A204.1 (cell line): ENCODE results near the gene C5AR2.
"Not testable (repeated sequence)": the region's sequence is repeated elsewhere in the genome, so short reads cannot be mapped to it uniquely, and the experiment has no call there.

ENCODE experiments used
- FAIRE-seq: peaks from 2 replicates; lab custom pipeline; 2012; peaks lifted over from hg19 to GRCh38; lab: Jason Lieb, UNC

The C5AR2 gene

DNA sequence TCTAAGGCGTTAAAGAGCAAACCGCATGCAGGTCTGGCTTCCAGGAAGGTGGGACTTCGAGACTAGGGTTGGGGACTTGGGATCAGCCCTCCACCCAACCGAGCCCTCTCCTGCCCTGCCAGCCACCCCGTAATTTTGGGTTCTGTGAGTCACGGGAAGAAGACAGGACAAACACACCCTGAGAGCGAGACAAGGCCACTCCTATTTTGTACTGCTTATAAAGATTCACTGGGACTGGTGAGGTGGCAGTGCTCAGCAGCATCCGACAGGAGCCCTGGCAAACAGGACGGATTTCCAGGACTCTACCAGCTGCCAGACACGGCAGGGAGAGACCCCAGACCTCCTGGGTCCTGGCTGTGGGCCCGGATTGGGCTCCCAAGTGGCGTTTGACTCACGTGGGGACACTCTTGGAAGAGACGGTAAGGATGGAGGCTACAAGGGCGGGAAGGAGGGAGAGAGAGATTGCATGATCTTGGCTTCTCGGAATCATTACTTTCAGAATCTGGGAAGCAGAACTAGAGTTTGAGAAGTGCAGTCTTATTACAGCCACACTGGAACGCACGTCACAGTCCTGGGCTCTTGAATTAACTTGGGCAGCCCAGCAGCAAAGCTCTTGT lies at the start of gene C5AR2:
C5AR2 (plus strand) TSS at position 245 of the 617 bp plus-strand sequence. CDS start 8,625 bp downstream, outside the sequence.
- FAIRE-seq: no peak

- FAIRE-seq: no peak
These were observed 48.4 kb upstream of the C5AR2 start for GRCh38 chr19:47283405-47284059.

GRCh38 chr19:47284324-47284899 lies 47.6 kb upstream of the C5AR2 start:
- peak; percentile 34 for FAIRE-seq

GRCh38 chr19:47296036-47296435 lies 35.9 kb upstream of the C5AR2 start:
- FAIRE-seq: no peak

- not testable (repeated sequence) for FAIRE-seq
These were observed 31.1 kb upstream of the C5AR2 start for GRCh38 chr19:47300867-47301266.

GRCh38 chr19:47302249-47302648 lies 29.7 kb upstream of the C5AR2 start:
- no peak for FAIRE-seq

GRCh38 chr19:47303966-47304365 lies 28.0 kb upstream of the C5AR2 start:
- no peak for FAIRE-seq

GRCh38 chr19:47305309-47305751 lies 26.6 kb upstream of the C5AR2 start:
- FAIRE-seq: peak; percentile 78

- FAIRE-seq: no peak
These were observed 25.7 kb upstream of the C5AR2 start for GRCh38 chr19:47306303-47306702.

DNA sequence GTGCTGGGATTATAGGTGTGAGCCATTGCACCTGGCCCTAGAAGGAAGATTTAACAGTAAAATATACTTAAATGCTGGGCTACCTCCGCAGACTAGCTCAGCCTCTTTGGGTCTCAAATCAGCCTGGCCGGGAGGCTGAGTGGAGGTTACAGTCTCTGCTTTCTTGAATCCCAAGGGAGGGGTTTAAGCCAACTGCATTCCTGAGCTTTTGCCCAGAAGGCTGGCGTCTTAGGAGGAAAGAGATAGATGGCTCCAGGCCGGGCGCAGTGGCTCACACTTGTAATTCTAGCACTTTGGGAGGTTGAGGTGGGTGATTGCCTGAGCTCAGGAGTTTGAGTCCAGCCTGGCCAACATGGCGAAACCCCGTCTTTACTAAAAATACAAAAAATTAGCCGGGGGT lies 22.9 kb upstream of the C5AR2 start:
- no peak for FAIRE-seq

DNA sequence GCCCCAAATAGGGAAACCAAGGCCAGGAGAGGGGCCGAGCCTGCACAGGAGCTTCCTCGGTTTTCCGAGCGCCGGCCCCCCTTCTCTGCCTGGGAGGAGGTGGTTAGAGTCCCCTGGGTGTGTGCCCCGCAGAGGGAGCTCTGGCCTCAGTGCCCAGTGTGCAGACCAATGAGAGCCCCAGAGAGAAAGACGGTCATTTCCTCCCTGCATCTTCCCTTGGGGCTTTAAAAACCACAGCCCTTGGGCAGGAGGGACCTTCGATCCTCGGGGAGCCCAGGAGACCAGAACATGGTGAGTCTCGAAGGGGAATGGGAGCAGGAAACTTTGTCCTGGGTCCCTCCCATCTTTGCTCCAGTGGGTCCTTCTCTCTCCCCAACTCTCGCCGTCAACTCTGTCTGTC lies 22.4 kb upstream of the C5AR2 start, which contains the start of gene C5AR1:
C5AR1 (plus strand) TSS at position 254 of the 400 bp plus-strand sequence; CDS start at position 289, 35 bp downstream.
- FAIRE-seq: no peak

GRCh38 chr19:47310323-47310722 lies 21.7 kb upstream of the C5AR2 start:
- FAIRE-seq: no peak

GRCh38 chr19:47310819-47311218 lies 21.2 kb upstream of the C5AR2 start:
- no peak for FAIRE-seq

DNA sequence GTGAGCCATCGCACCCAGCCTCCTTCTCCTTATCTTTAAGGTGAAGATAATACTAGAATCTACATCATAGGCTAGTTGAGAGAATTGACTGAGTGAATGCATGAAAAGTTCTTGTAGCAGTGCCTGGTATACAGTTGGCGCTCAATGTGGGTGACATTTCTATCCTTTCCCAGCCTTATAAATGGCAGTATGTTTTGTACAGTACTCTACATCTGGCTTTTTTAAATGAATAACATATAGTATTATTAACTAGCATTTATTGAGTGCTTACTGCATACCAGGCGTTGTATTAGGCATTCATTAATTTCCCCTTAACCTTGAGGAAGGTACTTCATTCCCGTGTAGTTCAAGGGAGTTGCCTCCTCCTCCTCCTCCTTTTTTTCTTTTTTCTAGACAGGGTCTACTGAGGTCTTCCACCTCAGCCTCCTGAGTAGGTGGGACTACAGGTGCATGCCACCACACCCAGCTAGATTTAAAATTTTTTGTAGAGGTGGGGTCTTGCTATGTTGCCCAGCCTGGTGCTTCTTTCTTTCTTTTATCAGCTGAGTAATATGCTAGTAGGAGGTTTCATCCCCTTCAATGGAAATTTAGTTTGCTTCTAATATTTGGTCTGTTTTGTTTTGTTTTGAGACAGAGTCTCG lies 19.5 kb upstream of the C5AR2 start:
- no peak for FAIRE-seq

DNA sequence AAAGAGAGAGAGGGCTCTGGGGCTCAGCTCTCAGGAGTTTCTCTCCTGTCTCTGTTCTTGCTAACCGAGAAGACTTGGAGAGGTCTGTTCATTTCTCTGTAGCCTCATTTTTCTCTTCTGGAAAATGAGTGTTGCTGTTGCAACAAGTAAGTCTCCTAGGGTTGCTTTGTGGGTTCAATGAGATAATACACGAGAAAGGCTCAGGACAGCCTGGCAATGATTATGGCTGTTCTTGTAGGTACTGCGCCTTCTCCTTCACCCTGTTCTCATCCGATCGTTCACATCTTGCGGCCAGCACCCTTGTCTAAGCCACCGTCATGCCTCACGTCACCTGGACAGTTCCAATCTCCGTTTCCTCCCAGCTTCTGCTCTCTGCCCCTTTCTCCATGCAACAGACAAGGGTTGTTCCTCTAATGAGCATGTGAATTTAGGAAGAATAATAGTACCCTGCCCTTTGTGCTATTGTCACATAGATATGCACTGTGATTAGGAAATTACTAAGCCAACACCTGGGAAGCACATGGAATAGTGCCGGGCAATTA lies 18.1 kb upstream of the C5AR2 start:
- no peak for FAIRE-seq

DNA sequence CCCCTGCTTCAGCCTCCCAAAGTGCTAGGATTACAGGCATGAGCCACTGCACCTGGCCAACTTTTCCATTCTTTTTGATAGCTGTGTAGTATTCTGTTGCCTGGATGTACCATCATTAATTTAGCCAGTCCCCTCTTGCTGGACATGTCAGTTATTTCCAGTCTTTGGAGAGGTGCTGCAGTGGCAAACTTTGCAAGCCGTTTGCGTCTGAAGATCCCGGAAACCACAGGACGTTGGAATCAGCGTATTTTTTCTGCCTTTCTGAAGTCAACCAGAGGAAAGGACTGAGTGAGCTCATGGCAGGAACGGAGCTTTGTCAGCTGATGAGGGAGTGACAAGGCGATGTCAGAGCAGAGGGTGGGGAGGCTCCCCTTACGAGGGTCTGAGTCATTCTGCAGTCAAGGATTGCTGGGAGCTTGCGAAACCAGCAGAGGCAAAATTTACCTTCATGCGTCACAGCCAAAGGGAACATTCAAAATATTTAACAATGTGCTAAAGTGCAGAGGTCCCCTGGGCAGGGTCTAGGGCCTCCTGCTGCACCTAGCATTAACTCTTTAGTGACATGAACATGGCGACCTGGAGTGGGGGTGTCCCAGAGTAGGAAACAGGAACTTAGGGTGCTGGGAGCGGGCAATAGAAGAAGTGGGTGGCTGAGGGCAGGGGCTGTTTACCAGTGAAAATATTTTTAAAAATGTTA lies 16.7 kb upstream of the C5AR2 start:
- no peak for FAIRE-seq

DNA sequence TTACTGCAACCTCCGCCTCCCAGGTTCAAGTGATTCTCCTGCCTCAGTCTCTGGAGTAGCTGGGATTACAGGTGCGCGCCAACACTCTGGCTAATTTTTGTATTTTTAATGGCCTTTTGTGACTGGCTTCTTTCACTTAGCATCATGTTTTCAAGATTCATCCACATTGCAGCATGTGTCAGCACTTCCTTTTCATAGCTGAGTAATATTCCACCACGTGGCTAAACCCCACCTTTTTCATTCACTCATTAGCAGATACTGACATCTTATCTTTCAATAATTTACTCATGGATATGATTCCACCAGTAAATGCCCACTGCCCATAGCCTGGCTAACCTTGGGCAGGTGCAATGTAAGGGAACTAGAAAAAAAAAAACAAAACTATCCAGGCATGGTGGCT lies 15.5 kb upstream of the C5AR2 start:
- FAIRE-seq: no peak

DNA sequence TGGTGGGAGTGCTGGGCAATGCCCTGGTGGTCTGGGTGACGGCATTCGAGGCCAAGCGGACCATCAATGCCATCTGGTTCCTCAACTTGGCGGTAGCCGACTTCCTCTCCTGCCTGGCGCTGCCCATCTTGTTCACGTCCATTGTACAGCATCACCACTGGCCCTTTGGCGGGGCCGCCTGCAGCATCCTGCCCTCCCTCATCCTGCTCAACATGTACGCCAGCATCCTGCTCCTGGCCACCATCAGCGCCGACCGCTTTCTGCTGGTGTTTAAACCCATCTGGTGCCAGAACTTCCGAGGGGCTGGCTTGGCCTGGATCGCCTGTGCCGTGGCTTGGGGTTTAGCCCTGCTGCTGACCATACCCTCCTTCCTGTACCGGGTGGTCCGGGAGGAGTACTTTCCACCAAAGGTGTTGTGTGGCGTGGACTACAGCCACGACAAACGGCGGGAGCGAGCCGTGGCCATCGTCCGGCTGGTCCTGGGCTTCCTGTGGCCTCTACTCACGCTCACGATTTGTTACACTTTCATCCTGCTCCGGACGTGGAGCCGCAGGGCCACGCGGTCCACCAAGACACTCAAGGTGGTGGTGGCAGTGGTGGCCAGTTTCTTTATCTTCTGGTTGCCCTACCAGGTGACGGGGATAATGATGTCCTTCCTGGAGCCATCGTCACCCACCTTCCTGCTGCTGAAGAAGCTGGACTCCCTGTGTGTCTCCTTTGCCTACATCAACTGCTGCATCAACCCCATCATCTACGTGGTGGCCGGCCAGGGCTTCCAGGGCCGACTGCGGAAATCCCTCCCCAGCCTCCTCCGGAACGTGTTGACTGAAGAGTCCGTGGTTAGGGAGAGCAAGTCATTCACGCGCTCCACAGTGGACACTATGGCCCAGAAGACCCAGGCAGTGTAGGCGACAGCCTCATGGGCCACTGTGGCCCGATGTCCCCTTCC lies 11.8 kb upstream of the C5AR2 start:
- FAIRE-seq: no peak

GRCh38 chr19:47321630-47322029 lies 10.3 kb upstream of the C5AR2 start:
- FAIRE-seq: no peak

DNA sequence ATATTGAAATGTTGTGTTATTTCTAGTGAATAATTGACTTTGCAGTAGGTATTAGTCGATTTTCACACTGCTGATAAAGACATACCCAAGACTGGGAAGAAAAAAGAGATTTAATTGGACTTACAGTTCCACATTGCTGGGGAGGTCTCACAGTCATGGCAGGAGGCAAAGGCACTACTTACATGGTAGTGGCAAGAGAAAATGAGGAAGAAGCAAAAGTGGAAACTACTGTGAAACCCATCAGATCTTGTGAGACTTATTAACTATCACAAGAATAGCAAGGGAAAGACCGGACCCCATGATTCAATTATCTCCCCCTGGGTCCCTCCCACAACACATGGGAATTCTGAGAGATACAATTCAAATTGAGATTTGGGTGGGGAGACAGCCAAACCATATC lies 9.9 kb upstream of the C5AR2 start:
- no peak for FAIRE-seq

- FAIRE-seq: no peak
These were observed 8.6 kb upstream of the C5AR2 start for GRCh38 chr19:47323409-47323808.
